Upper lobe of left lung (tissue), 6 donors: ENCODE measurements around the gene MUC2. TPM values are rescaled to one million over a fixed set of nuclear protein-coding genes. Genes with fewer than 3 reads are reported as not detected.

Experiments used
- ATAC-seq, 2 donors: fragments of 200-7000 bp; cut with Tn5 transposase; one replicate each; pipeline ENCODE4 v1.9.1; 2022; ENCODE audit warnings: mild to moderate bottlenecking in 2 of 2, moderate library complexity in 2 of 2; ENCODE audit not compliant: low FRiP score in 2 of 2
- DNase-seq, 2 donors: peaks; one replicate each; pipeline ENCODE4 v3.0.0-alpha.2; 2019 to 2020
- H3K27ac ChIP-seq, 4 donors: fragments of 200-600 bp; sonication (generic); one replicate each; pipeline ENCODE4 v1.5.1; 2016 to 2019
- H3K27me3 ChIP-seq, 4 donors: fragments of 200-600 bp; sonication (generic); one replicate each; pipeline ENCODE4 v1.5.1; 2017 to 2019
- H3K36me3 ChIP-seq, 4 donors: fragments of 200-600 bp; sonication (generic); one replicate each; pipeline ENCODE4 v1.5.1; 2016 to 2019
- H3K4me1 ChIP-seq, 4 donors: fragments of 200-600 bp; sonication (generic); one replicate each; pipeline ENCODE4 v1.5.1; 2018 to 2019
- H3K4me3 ChIP-seq, 4 donors: fragments of 200-600 bp; sonication (generic); one replicate each; pipeline ENCODE4 v1.5.1; 2017 to 2019; ENCODE audit warnings: mild to moderate bottlenecking in 2 of 4, moderate library complexity in 1 of 4
- H3K9me3 ChIP-seq, 4 donors: fragments of 200-600 bp; sonication (generic); one replicate each; pipeline ENCODE4 v1.5.1; 2018 to 2019
- CTCF ChIP-seq, 6 experiments: fragments of 450-650 bp in 4 of 6; fragments of 200-600 bp in 2 of 6; sonication (generic) in 2 of 6; IDR thresholded peaks; one replicate each; pipeline ENCODE4 v1.5.1; 2016 to 2019; ENCODE audit warnings: antibody characterized with exemption in 6 of 6
- EP300 ChIP-seq, 4 donors: sonication (generic); formaldehyde crosslinking; IDR thresholded peaks; one replicate each; pipeline ENCODE4 v1.5.1; 2017; ENCODE audit warnings: antibody characterized with exemption in 4 of 4, control low read depth in 2 of 4
- POLR2A ChIP-seq, 4 donors: fragments of 450-650 bp; IDR thresholded peaks; one replicate each; pipeline ENCODE4 v1.5.1; 2016 to 2017; ENCODE audit warnings: antibody characterized with exemption in 4 of 4, mild to moderate bottlenecking in 2 of 4
- POLR2AphosphoS5 ChIP-seq, 2 donors: sonication (generic); formaldehyde crosslinking; IDR thresholded peaks; one replicate each; pipeline ENCODE4 v1.5.1; 2017; ENCODE audit warnings: antibody characterized with exemption in 2 of 2
- WGBS, 2 donors: methylation state at CpG; one replicate each; pipeline ENCODE4 v1.1.5; 2017 to 2018; 5-methylcytosine and 5-hydroxymethylcytosine counted together
- total RNA-seq, 6 donors: library from RNA; depleted of rRNA in 4 of 6; stranded (reverse); fragments of >200 nt in 4 of 6; gene quantifications; one replicate each; pipeline versions ENCODE4 v1.1.0 to v1.2.1, GENCODE V29; 2016 to 2021
- donor health status: DM: no; HTN: no; CAD: no; lungs with moderate emphysema.
- donor health status: DM: no; HTN: yes; CAD: no; lungs with severe emphysema.

The MUC2 gene
- total RNA-seq, 6 donors from 2014 or later = 0.11 to 0.84 TPM; not detected in 4

GRCh38 chr11:1076061-1076665 is 1.5 kb downstream of the MUC2 start:
- ATAC-seq (no peak), DNase-seq (no peak)
- no peaks in the 10 kb centered on the region for H3K36me3 ChIP-seq
- H3K4me1 ChIP-seq = peaks cover 9 to 15% (median 13%) of the 10 kb centered on the region in 4 donors
- TF ChIP-seq CTCF (IDR thresholded peaks at IDR 0.05) = no peak
- TF ChIP-seq POLR2A (IDR thresholded peaks at IDR 0.05) = no peak
- no peak for TF ChIP-seq POLR2AphosphoS5 (IDR thresholded peaks at IDR 0.05)
- H3K9me3 ChIP-seq = no peaks in the 10 kb centered on the region
- no peak overlapping the region for H3K4me3 ChIP-seq
- H3K27ac ChIP-seq = no peak overlapping the region
- 78 to 80% methylated on average over 7 to 14 of the region's 18 CpGs for WGBS, 2 donors
- no peaks in the 10 kb centered on the region for H3K27me3 ChIP-seq

DNA sequence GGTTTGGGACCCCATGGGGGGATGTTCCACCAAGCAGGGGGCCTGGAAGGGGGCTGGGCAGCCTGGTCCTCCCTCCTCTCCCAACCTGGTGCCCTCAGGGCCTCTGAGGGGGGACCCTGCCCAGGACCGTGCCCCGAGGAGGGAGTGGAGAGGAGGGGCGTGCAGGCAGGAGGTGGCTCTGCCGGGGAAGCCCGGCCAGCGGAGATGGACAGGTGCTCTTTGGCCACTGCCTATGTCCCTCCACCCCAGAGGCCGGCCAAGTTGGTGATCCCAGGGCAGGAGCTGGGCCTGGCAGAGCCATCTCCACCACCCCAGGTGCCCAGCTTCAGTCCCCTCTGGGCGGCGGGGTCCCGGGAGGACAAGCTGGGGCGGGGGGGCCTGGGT is 2.4 kb downstream of the MUC2 start:
- DNase-seq (no peak), ATAC-seq (peak; percentile 3 to 38)
- no peaks in the 10 kb centered on the region for H3K9me3 ChIP-seq
- H3K36me3 ChIP-seq = no peaks in the 10 kb centered on the region
- peaks cover 9 to 15% (median 13%) of the 10 kb centered on the region in 4 donors for H3K4me1 ChIP-seq
- H3K27ac ChIP-seq = no peak overlapping the region
- no peak overlapping the region for H3K4me3 ChIP-seq
- WGBS, 2 donors = 88% methylated on average over 5 of the region's 11 CpGs; no CpG with 5 or more reads in 1 of the 2 donors
- H3K27me3 ChIP-seq = no peaks in the 10 kb centered on the region
- no peak for TF ChIP-seq POLR2A (IDR thresholded peaks at IDR 0.05)
- TF ChIP-seq EP300 (IDR thresholded peaks at IDR 0.05) = no peak

- H3K4me1 ChIP-seq = peaks cover 8 to 15% (median 11%) of the 10 kb centered on the region in 4 donors
- DNase-seq (peak in 1 of 2 donors; percentile 80), ATAC-seq (peak in 1 of 2 donors; percentile 5)
- no peak overlapping the region for H3K27ac ChIP-seq
- no peaks in the 10 kb centered on the region for H3K27me3 ChIP-seq
- no peaks in the 10 kb centered on the region for H3K36me3 ChIP-seq
- TF ChIP-seq POLR2AphosphoS5 (IDR thresholded peaks at IDR 0.05) = no peak
- TF ChIP-seq POLR2A (IDR thresholded peaks at IDR 0.05) = no peak
- no peak overlapping the region for H3K4me3 ChIP-seq
- 60 to 80% methylated on average over 1 to 17 of the region's 33 CpGs for WGBS, 2 donors
- no peaks in the 10 kb centered on the region for H3K9me3 ChIP-seq
Measured at GRCh38 chr11:1077417-1078119, 2.9 kb downstream of the MUC2 start.

DNA sequence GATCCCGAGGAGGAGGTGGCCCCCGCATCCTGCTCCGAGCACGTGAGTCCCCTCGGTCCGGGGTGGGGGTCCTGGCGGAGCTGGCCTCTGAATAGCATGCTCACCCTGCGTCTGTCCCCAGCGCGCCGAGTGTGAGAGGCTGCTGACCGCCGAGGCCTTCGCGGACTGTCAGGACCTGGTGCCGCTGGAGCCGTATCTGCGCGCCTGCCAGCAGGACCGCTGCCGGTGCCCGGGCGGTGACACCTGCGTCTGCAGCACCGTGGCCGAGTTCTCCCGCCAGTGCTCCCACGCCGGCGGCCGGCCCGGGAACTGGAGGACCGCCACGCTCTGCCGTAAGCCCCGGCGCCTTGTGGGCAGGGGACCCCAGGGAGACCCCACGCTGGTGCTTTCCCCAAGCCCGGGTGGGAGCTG is 3.5 kb downstream of the MUC2 start:
- H3K4me1 ChIP-seq = peaks cover 5 to 8% (median 6%) of the 10 kb centered on the region in 4 donors
- no peak overlapping the region for H3K27ac ChIP-seq
- H3K4me3 ChIP-seq = no peak overlapping the region
- no peaks in the 10 kb centered on the region for H3K9me3 ChIP-seq
- H3K27me3 ChIP-seq = no peaks in the 10 kb centered on the region
- DNase-seq (peak in 1 of 2 donors; percentile 81), ATAC-seq (peak in 1 of 2 donors; percentile 5)
- no peaks in the 10 kb centered on the region for H3K36me3 ChIP-seq
- TF ChIP-seq EP300 (IDR thresholded peaks at IDR 0.05) (no peak), POLR2A (IDR thresholded peaks at IDR 0.05) (no peak), POLR2AphosphoS5 (IDR thresholded peaks at IDR 0.05) (no peak), CTCF (IDR thresholded peaks at IDR 0.05) (no peak)
- 83 to 90% methylated on average over 2 to 6 of the region's 39 CpGs for WGBS, 2 donors

GRCh38 chr11:1081601-1082311 is 7.1 kb downstream of the MUC2 start:
- 80% methylated on average over 28 of the region's 33 CpGs; no CpG with 5 or more reads in 1 of the 2 donors for WGBS, 2 donors
- no peaks in the 10 kb centered on the region for H3K4me1 ChIP-seq
- TF ChIP-seq POLR2A (IDR thresholded peaks at IDR 0.05) (no peak), EP300 (IDR thresholded peaks at IDR 0.05) (no peak), CTCF (IDR thresholded peaks at IDR 0.05) (no peak), POLR2AphosphoS5 (IDR thresholded peaks at IDR 0.05) (no peak)
- no peak overlapping the region for H3K4me3 ChIP-seq
- no peak overlapping the region for H3K27ac ChIP-seq
- no peaks in the 10 kb centered on the region for H3K27me3 ChIP-seq
- no peaks in the 10 kb centered on the region for H3K36me3 ChIP-seq
- DNase-seq (peak in 1 of 2 donors; percentile 80), ATAC-seq (no peak)
- H3K9me3 ChIP-seq = no peaks in the 10 kb centered on the region
